Fibroblast of pulmonary artery (primary cell): Measurements from ENCODE around the gene HAUS5.

Source experiments
- DNase-seq: peaks from one replicate; pipeline ENCODE4 v3.0.0-alpha.2; 2010; ENCODE audit warnings: low read depth
- H3K4me3 ChIP-seq: replicated peaks from 2 replicates; pipeline ENCODE4 v1.5.1; 2011; ENCODE audit warnings: low read depth, mild to moderate bottlenecking, control low read depth, low read length, moderate library complexity
- CTCF ChIP-seq: IDR thresholded peaks from 2 replicates; pipeline ENCODE4 v1.5.1; 2011; ENCODE audit warnings: mild to moderate bottlenecking, control low read depth, low read length, inconsistent platforms; ENCODE audit errors: missing control alignments

The HAUS5 gene

GRCh38 chr19:35663981-35664380, 51.4 kb downstream of the HAUS5 start:
- no peak for TF ChIP-seq CTCF
- no peak overlapping the region for H3K4me3 ChIP-seq
- DNase-seq, result no peak

GRCh38 chr19:35665157-35665556, 52.6 kb downstream of the HAUS5 start:
- DNase-seq, result no peak
- H3K4me3 ChIP-seq, result no peak overlapping the region
- TF ChIP-seq CTCF, result no peak

GRCh38 chr19:35665604-35666003, 53.1 kb downstream of the HAUS5 start:
- no peak for TF ChIP-seq CTCF
- DNase-seq, result no peak
- no peak overlapping the region for H3K4me3 ChIP-seq

- TF ChIP-seq CTCF, result no peak
- DNase-seq, result no peak
- no peak within 1 kb of the TSS for H3K4me3 ChIP-seq
Measured at GRCh38 chr19:35666251-35666913, 53.8 kb downstream of the HAUS5 start, which contains the start of gene UPK1A. UPK1A (plus strand) TSS chr19:35666517; CDS start chr19:35666813, 296 bp downstream.

- DNase-seq, result no peak
- no peak for TF ChIP-seq CTCF
Measured at GRCh38 chr19:35669566-35669965, 57.0 kb downstream of the HAUS5 start.

GRCh38 chr19:35669974-35670373, 57.4 kb downstream of the HAUS5 start:
- H3K4me3 ChIP-seq, result no peak overlapping the region
- no peak for TF ChIP-seq CTCF
- DNase-seq, result no peak

More at GRCh38 chr19:35669566-35669965, 57.0 kb downstream of the HAUS5 start:
- H3K4me3 ChIP-seq, result no peak overlapping the region

- H3K4me3 ChIP-seq, result no peak overlapping the region
- no peak for TF ChIP-seq CTCF
- no peak for DNase-seq
Measured at GRCh38 chr19:35670686-35671085, 58.2 kb downstream of the HAUS5 start.
